T follicular helper cell (primary cell): ENCODE data around the gene BICDL1.

Source experiments
- DNase-seq: peaks from one replicate; pipeline ENCODE4 v3.0.0-alpha.2; 2020; ENCODE audit warnings: low read depth

Gene BICDL1

GRCh38 chr12:120081641-120082040 lies 92.6 kb downstream of the BICDL1 start:
- no peak for DNase-seq

- no peak for DNase-seq
Observed at GRCh38 chr12:120085920-120086645, 97.0 kb downstream of the BICDL1 start.

DNA sequence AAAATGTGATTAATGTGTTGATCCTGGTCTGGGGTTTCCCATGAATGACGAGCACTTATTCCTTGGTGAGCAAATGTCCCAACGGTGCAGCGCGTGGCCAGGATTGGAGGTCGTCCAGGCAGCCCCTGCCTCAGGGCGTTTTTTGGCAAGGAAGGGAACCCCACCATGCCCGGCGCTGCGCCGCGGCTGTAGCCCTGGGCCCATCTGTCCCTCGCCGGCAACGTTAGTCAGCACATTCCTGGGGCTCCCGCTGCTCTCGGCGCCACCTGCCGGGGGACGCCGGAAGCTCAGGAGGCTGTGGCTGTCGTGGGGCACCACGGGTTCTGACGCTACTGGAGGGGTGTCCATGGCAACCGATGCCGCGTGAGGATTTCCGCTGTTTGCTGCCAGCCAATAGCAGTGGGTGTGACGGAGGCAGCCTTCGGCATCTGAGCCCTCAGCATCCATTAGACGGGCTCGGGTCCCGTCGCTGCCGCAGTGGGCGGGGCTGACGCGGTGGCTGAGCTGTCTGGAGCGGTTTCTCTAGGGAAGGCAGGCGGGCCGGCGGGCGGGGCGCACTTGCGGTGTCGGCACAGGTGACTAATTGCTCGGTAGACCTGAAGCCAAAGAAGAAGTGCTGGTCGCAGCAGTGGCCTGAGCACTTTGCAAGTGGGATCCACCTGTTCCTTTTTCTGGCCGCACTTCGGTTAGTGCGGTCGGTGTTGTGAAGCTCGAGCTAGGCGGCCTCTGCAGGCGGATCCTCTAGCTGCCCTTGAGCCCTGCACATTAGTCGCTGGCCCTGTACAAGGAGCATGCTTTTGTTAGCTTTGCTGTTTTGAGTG lies 98.0 kb downstream of the BICDL1 start:
- DNase-seq, result peak; percentile 99

- DNase-seq, result no peak
Observed at GRCh38 chr12:120089105-120089504, 100.1 kb downstream of the BICDL1 start.

GRCh38 chr12:120089796-120090195 lies 100.8 kb downstream of the BICDL1 start:
- no peak for DNase-seq

DNA sequence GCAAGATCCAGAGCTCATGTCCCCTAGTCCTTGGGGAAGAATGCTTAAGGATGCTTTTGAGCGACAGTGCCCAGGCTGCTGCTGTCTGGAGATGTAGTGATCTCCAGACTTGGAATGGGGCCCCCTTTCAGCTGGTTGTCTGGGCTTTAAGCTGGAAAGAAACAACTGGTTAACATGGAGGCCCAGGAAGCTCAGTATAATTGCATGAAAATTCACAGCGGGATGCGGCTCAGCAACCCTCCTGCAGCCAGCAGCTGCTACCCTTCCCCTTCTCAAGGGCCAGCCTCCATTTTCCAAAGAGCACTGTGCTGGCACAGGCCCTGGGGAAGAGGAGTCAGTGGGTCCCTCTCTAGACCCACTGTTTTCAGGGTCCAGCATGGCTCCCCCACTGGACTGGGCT lies 101.2 kb downstream of the BICDL1 start:
- DNase-seq, result no peak

GRCh38 chr12:120090626-120091295 lies 101.7 kb downstream of the BICDL1 start:
- DNase-seq, result no peak

DNA sequence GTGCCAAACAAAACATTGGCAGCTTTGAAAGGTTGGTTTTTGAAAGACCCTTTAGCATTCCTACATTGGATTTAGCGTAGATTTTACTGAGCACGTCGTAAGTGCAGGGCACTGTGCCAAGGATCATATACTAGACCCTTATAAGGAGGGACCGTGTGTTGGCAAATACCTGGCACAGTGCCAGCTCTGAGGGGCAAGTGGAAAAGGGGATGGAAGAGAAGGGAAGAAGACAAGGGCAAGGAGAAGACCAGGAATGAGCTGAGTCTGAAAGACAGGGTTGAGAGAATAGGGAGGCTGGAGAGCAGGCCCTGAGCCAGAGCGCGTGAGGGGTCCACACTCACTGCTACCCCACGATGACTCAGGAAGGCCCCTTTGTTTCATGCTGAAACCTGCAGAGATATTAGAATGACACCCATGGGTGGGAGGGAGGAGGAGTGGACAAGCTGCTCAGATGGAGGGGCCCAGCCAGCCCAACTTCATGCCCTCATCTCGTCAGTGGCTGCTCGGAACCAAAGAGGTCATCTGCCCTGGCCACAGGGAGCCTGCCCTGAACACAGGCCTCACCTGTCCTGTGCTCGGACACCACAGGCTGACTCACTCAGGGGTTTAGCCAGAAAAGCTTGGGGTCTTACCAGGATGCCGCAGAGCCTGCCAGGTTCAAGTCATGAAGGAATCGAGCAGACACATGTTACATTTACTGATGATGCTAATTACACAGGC lies 102.5 kb downstream of the BICDL1 start:
- DNase-seq, result no peak

DNA sequence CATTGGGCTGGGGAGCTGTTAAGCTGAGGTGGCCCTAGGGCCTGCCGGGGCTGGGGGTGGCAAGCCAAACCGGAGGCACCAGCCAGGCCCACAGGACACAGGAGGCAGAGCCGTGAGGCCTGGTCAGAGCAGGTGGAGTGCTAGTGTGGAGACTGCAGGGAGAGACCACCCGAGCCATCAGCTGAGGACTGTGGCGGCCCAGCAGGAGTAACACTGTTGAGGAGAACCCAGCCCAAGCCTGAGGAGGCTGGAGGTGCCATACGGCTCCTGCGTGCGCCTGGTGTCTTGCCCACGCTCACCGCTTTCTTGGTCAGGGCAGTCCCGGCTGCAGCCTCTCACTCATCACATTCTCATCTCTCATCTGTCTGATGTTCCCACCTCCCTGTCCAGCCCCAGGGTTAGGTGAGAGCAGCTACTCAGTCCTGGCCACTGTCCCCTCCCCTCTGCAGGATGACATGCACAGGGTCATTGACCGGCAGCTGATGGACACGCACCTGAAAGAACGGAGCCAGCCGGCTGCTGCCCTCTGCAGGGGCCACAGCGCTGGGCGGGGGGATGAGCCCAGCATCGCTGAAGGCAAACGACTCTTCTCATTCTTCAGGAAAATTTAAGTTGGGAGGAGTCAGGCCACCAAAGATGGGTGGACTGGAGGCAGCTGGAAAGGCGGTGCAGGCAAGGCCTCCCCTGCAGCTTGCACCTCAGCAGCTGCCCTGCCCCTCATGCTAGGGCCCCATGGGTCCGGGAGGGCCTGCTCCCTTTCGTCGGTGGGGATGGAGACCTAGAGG lies 103.7 kb downstream of the BICDL1 start:
- DNase-seq, result no peak

GRCh38 chr12:120093336-120093591 lies 104.2 kb downstream of the BICDL1 start:
- no peak for DNase-seq

GRCh38 chr12:120093592-120094355 lies 104.7 kb downstream of the BICDL1 start:
- DNase-seq, result no peak

DNA sequence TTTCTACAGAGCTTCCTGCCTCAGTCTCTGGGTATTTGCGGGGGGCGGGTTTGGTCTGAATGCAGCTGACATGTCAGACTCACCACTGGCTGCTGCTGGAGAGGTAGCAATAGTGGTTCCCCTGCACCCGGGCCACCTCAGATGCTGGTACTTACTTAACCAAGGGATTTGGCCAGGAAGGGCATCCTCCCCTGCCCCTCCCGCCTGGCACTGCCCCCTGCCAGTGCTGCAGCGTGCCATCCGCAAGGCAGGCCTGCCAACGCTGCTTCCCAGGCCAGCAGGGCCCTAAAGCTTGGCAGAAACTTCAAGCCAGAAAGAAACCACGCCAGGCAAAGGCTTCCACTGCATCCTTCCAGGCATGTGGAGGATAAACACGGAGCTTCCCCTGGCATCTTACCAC lies 105.4 kb downstream of the BICDL1 start:
- DNase-seq, result no peak

GRCh38 chr12:120095331-120095730 lies 106.3 kb downstream of the BICDL1 start:
- DNase-seq, result no peak

GRCh38 chr12:120095736-120096135 lies 106.7 kb downstream of the BICDL1 start:
- DNase-seq, result no peak

DNA sequence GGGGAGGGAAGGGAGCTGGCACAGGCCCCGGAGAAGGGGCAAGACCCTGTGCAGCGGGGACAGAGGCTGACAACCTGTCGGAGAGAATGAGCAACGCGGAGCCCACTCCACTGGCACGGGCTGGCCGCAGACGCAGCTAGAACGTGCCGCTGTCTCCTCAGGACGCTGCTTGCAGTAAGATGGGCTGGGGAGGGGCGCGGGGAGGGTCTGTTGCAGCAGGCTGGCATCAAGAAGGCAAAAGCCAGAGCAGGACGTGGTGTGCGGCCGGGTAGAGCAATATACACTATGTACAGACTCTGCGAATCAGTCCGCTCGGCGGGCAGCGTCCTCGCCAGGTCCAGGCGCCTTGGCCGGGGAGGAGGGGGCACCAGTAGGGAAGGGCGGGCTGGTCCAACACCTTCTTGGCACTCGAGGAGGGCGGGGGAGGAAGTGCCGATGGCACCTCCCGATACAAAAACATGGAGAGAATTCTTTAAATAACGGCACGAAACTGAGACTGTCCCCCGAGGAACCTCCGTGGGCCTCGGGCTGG lies 107.7 kb downstream of the BICDL1 start:
- no peak for DNase-seq

GRCh38 chr12:120098756-120099470 lies 109.9 kb downstream of the BICDL1 start:
- DNase-seq, result no peak

DNA sequence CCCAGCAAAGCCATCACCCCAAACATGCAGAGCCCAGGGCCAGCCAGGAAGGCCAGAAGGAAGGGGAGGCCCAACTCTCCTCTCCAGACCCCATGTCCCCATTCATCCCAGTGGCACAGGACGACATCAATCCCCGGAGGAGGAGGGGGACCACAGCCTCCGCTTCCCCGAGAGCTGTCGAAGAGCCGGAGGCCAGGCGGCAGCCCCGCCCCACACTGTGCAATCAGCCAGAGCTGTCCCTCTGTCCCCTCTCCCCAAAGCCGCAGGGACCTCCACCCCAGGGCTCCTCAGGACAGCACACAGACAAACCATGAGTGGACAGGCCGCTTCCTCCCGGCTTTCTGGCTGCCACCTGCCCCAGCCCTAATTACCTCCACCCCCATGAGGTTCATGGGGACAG lies 110.7 kb downstream of the BICDL1 start:
- DNase-seq, result no peak

- no peak for DNase-seq
Observed at GRCh38 chr12:120100630-120101029, 111.6 kb downstream of the BICDL1 start.

DNA sequence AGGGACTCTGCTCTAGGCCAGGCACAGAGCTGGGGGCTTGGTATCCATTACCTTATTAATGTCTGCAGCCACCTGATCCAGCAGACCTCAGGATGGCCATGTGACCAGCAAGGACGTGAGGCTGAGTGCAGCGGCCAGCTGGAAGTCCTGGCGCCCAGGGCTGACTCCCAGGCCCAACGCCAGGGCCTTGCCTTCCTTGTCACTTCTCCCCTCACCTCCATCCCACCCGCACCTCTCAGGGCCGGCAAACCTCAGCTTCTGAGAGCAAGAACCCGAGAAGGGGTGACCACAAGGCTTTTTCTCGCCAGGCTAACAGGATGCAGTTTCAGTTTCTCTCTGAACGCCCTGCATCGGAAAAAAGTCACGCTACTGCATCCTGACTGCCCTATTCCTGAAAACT lies 112.1 kb downstream of the BICDL1 start:
- DNase-seq, result no peak

DNA sequence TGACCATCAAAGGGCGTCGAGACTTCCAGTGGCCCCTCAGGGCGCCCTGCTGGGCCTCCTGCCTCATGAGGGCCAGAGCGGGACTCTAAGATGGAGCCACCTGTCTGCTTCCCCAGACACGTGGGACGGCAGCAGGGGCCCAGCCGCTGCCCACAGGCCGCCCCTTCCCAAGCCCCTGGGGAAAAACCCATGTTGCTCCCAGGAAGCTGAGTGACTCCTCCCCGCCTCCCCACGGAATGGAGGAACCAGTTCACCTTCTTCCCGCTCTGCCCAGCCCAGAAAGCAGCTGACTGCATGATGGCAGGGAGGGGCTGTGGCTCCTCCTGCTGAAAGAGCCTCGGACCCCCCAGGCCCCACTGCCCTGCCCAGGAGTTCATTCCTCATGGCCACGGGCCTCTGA lies 112.6 kb downstream of the BICDL1 start:
- DNase-seq, result no peak
